SK-N-SH (cell line): ENCODE data around the gene PACSIN2.

Experiments
- POLR2AphosphoS5 ChIP-seq: IDR thresholded peaks from 2 replicates; pipeline ENCODE4 v1.6.1; 2012; ENCODE audit warnings: low read depth, low read length
- RAD21 ChIP-seq: IDR thresholded peaks from 2 replicates; pipeline ENCODE4 v1.6.1; 2012; ENCODE audit warnings: mild to moderate bottlenecking, low read length
- RFX5 ChIP-seq: IDR thresholded peaks from 2 replicates; pipeline ENCODE4 v1.6.1; 2012; ENCODE audit warnings: mild to moderate bottlenecking, improper control_type of control experiment, low read length
- TAF1 ChIP-seq: IDR thresholded peaks from 2 replicates; pipeline ENCODE4 v1.6.1; 2012; ENCODE audit warnings: low read depth, mild to moderate bottlenecking, low read length, moderate library complexity, borderline replicate concordance
- TCF12 ChIP-seq: IDR thresholded peaks from 2 replicates; pipeline ENCODE4 v1.4.0; 2012
- YY1 ChIP-seq: IDR thresholded peaks from 2 replicates; pipeline ENCODE4 v1.4.0; 2012; ENCODE audit warnings: low read depth, mild to moderate bottlenecking
- TF ChIP-seq, protein P1 (sequence below): fragments of 200-600 bp; sonication (generic); IDR thresholded peaks from 2 replicates; pipeline ENCODE4 v1.6.1; 2017; ENCODE audit warnings: antibody characterized with exemption, mild to moderate bottlenecking, moderate library complexity
- TF ChIP-seq, protein P2 (sequence below): IDR thresholded peaks from 2 replicates; pipeline ENCODE4 v1.4.0; 2012; ENCODE audit warnings: low read depth, borderline replicate concordance
- TF ChIP-seq, protein P3 (sequence below): IDR thresholded peaks from 2 replicates; pipeline ENCODE4 v1.4.0; 2012; ENCODE audit warnings: low read depth, borderline replicate concordance
- TF ChIP-seq, protein P4 (sequence below): IDR thresholded peaks from 2 replicates; pipeline ENCODE4 v1.6.1; 2012; ENCODE audit warnings: mild to moderate bottlenecking, low read depth, low read length, moderate library complexity

DNA sequence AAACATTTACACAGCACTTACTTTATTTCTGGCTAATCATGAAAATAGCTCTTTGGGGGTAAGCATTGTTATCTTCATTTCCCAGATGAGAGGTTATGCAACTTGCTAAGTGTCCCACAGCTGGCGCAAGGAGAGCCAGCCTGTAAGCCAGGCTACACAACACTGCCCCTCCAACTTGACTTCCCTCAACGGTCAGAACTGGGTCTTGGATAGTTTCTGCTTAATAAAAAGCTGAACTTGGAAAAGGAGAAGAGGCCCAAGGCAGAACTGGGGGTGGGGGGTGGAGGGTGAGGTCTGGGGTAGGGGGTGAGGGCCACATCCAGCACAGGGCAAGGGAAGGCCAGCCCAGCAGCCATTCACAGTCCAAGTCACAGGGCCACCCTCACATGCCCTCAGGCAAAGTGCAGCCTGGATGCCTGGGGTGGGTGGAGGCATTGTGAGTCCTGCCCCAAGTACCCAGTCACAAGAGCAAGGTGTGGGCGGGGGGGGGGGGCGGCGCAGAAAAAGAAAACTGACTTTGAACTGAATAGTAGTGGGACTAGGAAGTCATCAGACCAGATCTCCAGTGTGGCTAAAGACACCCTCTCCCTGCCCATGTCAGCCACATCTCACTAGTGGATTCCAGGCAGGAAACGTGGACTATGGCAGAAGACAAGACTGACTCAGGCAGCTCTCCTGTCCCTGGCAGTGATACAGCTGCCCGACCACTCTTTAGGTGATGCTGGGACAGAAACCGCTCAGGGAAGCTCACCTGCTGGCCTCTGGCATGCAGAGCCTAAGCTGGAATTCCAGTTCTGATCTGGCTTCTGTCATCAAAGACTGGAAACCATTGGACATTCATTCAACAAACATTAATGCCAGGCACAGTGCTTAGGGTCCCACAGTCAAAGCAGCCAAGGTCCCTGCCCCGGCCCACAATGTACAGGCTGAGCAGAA, 52.4 kb downstream of the PACSIN2 start:
- TF ChIP-seq, protein P1, sequence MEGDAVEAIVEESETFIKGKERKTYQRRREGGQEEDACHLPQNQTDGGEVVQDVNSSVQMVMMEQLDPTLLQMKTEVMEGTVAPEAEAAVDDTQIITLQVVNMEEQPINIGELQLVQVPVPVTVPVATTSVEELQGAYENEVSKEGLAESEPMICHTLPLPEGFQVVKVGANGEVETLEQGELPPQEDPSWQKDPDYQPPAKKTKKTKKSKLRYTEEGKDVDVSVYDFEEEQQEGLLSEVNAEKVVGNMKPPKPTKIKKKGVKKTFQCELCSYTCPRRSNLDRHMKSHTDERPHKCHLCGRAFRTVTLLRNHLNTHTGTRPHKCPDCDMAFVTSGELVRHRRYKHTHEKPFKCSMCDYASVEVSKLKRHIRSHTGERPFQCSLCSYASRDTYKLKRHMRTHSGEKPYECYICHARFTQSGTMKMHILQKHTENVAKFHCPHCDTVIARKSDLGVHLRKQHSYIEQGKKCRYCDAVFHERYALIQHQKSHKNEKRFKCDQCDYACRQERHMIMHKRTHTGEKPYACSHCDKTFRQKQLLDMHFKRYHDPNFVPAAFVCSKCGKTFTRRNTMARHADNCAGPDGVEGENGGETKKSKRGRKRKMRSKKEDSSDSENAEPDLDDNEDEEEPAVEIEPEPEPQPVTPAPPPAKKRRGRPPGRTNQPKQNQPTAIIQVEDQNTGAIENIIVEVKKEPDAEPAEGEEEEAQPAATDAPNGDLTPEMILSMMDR: no peak
- TF ChIP-seq YY1 (no peak), RFX5 (no peak), RAD21 (no peak), POLR2AphosphoS5 (no peak), TCF12 (no peak), TAF1 (no peak)
- TF ChIP-seq, protein P2, sequence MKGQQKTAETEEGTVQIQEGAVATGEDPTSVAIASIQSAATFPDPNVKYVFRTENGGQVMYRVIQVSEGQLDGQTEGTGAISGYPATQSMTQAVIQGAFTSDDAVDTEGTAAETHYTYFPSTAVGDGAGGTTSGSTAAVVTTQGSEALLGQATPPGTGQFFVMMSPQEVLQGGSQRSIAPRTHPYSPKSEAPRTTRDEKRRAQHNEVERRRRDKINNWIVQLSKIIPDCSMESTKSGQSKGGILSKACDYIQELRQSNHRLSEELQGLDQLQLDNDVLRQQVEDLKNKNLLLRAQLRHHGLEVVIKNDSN: no peak
- TF ChIP-seq, protein P3, sequence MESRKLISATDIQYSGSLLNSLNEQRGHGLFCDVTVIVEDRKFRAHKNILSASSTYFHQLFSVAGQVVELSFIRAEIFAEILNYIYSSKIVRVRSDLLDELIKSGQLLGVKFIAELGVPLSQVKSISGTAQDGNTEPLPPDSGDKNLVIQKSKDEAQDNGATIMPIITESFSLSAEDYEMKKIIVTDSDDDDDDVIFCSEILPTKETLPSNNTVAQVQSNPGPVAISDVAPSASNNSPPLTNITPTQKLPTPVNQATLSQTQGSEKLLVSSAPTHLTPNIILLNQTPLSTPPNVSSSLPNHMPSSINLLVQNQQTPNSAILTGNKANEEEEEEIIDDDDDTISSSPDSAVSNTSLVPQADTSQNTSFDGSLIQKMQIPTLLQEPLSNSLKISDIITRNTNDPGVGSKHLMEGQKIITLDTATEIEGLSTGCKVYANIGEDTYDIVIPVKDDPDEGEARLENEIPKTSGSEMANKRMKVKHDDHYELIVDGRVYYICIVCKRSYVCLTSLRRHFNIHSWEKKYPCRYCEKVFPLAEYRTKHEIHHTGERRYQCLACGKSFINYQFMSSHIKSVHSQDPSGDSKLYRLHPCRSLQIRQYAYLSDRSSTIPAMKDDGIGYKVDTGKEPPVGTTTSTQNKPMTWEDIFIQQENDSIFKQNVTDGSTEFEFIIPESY: no peak
- TF ChIP-seq, protein P4, sequence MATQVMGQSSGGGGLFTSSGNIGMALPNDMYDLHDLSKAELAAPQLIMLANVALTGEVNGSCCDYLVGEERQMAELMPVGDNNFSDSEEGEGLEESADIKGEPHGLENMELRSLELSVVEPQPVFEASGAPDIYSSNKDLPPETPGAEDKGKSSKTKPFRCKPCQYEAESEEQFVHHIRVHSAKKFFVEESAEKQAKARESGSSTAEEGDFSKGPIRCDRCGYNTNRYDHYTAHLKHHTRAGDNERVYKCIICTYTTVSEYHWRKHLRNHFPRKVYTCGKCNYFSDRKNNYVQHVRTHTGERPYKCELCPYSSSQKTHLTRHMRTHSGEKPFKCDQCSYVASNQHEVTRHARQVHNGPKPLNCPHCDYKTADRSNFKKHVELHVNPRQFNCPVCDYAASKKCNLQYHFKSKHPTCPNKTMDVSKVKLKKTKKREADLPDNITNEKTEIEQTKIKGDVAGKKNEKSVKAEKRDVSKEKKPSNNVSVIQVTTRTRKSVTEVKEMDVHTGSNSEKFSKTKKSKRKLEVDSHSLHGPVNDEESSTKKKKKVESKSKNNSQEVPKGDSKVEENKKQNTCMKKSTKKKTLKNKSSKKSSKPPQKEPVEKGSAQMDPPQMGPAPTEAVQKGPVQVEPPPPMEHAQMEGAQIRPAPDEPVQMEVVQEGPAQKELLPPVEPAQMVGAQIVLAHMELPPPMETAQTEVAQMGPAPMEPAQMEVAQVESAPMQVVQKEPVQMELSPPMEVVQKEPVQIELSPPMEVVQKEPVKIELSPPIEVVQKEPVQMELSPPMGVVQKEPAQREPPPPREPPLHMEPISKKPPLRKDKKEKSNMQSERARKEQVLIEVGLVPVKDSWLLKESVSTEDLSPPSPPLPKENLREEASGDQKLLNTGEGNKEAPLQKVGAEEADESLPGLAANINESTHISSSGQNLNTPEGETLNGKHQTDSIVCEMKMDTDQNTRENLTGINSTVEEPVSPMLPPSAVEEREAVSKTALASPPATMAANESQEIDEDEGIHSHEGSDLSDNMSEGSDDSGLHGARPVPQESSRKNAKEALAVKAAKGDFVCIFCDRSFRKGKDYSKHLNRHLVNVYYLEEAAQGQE: no peak
